ENCODE results near the gene POLR3A. TPM values are rescaled to one million over a fixed set of nuclear protein-coding genes. Genes with fewer than 3 reads are reported as not detected.
"Not testable (repeated sequence)": the region's sequence is repeated elsewhere in the genome, so short reads cannot be mapped to it uniquely, and the experiment has no call there.

Gene POLR3A
- 12.6 TPM for total RNA-seq

GRCh38 chr10:78029269-78030226, at the start of gene POLR3A:
Gene POLR3A, minus strand, starts transcription at chr10:78029515. Its CDS starts 108 bp downstream, at chr10:78029407.
- intact Hi-C loops (cut with DNase I) = no loop called here
- ATAC-seq = peak; percentile 88

GRCh38 chr10:78078539-78079330, 49.4 kb upstream of the POLR3A start:
- no peak for DNase-seq (ENCODE audit: low spot score)
- intact Hi-C loops (cut with DNase I) = no loop called here
- ATAC-seq = no peak

More at GRCh38 chr10:78029269-78030226, at the start of gene POLR3A:
- DNase-seq (ENCODE audit: low spot score) = peak; percentile 97

GRCh38 chr10:78075806-78076205, 46.5 kb upstream of the POLR3A start:
- ATAC-seq; intact Hi-C loops (cut with DNase I); DNase-seq (ENCODE audit: low spot score): not testable (repeated sequence)

GRCh38 chr10:78072504-78072903, 43.2 kb upstream of the POLR3A start:
- intact Hi-C loops (cut with DNase I) = no loop called here
- ATAC-seq (no peak), DNase-seq (ENCODE audit: low spot score) (no peak)

- ATAC-seq (no peak), DNase-seq (ENCODE audit: low spot score) (no peak)
- intact Hi-C loops (cut with DNase I) = no loop called here
These were observed 42.5 kb upstream of the POLR3A start for GRCh38 chr10:78071857-78072179.

GRCh38 chr10:78071140-78071856, 42.0 kb upstream of the POLR3A start:
- DNase-seq (ENCODE audit: low spot score) (no peak), ATAC-seq (no peak)
- intact Hi-C loops (cut with DNase I) = no loop called here

- no peak for DNase-seq (ENCODE audit: low spot score)
- ATAC-seq = no peak
- intact Hi-C loops (cut with DNase I) = no loop called here
These were observed 41.4 kb upstream of the POLR3A start for GRCh38 chr10:78070726-78071125.

- DNase-seq (ENCODE audit: low spot score); ATAC-seq; intact Hi-C loops (cut with DNase I): not testable (repeated sequence)
These were observed 40.7 kb upstream of the POLR3A start for GRCh38 chr10:78070064-78070463.

GRCh38 chr10:78069151-78069550, 39.8 kb upstream of the POLR3A start:
- ATAC-seq (no peak), DNase-seq (ENCODE audit: low spot score) (no peak)
- intact Hi-C loops (cut with DNase I) = no loop called here

GRCh38 chr10:78066728-78067430, 37.6 kb upstream of the POLR3A start:
- no peak for DNase-seq (ENCODE audit: low spot score)
- no peak for ATAC-seq
- intact Hi-C loops (cut with DNase I) = no loop called here

- ATAC-seq = no peak
- intact Hi-C loops (cut with DNase I) = no loop called here
- no peak for DNase-seq (ENCODE audit: low spot score)
These were observed 36.7 kb upstream of the POLR3A start for GRCh38 chr10:78066012-78066411.

GRCh38 chr10:78065611-78066010, 36.3 kb upstream of the POLR3A start:
- DNase-seq (ENCODE audit: low spot score) (no peak), ATAC-seq (no peak)
- intact Hi-C loops (cut with DNase I) = no loop called here

- ATAC-seq; intact Hi-C loops (cut with DNase I); DNase-seq (ENCODE audit: low spot score): not testable (repeated sequence)
These were observed 35.6 kb upstream of the POLR3A start for GRCh38 chr10:78064919-78065318.

GRCh38 chr10:78063236-78063635, 33.9 kb upstream of the POLR3A start:
- intact Hi-C loops (cut with DNase I) = no loop called here
- DNase-seq (ENCODE audit: low spot score) (no peak), ATAC-seq (no peak)

GRCh38 chr10:78062296-78062695, 33.0 kb upstream of the POLR3A start:
- intact Hi-C loops (cut with DNase I) = no loop called here
- DNase-seq (ENCODE audit: low spot score) (no peak), ATAC-seq (no peak)

GRCh38 chr10:78059906-78060702, 30.8 kb upstream of the POLR3A start:
- intact Hi-C loops (cut with DNase I) = no loop called here
- ATAC-seq = no peak
- DNase-seq (ENCODE audit: low spot score) = no peak

- intact Hi-C loops (cut with DNase I) = no loop called here
- ATAC-seq = no peak
These were observed 29.2 kb upstream of the POLR3A start for GRCh38 chr10:78058562-78058961.

More at GRCh38 chr10:78058562-78058961, 29.2 kb upstream of the POLR3A start:
- no peak for DNase-seq (ENCODE audit: low spot score)

Measured in sciatic nerve (tissue), 2 donors.